Measurements from ENCODE around the gene FAM114A1. TPM values are rescaled to one million over a fixed set of nuclear protein-coding genes. Genes with fewer than 3 reads are reported as not detected.

Gene FAM114A1
- total and polyA plus RNA-seq, 9 donors: 32.8 to 99.7 (median 79.3) TPM

GRCh38 chr4:38951598-38951997, 84.0 kb downstream of the FAM114A1 start:
- DNase-seq: no peak
- TF ChIP-seq EP300 (IDR thresholded peaks at IDR 0.05) (no peak), CTCF (IDR thresholded peaks at IDR 0.05) (no peak), POLR2A (IDR thresholded peaks at IDR 0.05) (no peak)
- 27 to 48% (median 31%) methylated on average over 2 of the region's 2 CpGs for WGBS, 3 donors
- Histone ChIP-seq H3K27ac (no peak overlapping the region), H3K4me1 (ENCODE audit: insufficient read depth) (peaks cover 4% of the 10 kb centered on the region), H3K27me3 (no peaks in the 10 kb centered on the region), H3K36me3 (no peaks in the 10 kb centered on the region), H3K9me3 (no peaks in the 10 kb centered on the region), H3K4me3 (no peak overlapping the region)
- intact Hi-C loops (cut with DNase I): no loop called here

- DNase-seq: no peak
- no peaks in the 10 kb centered on the region for H3K36me3 ChIP-seq
- H3K4me1 ChIP-seq (ENCODE audit: insufficient read depth): peaks cover 4% of the 10 kb centered on the region
- intact Hi-C loops (cut with DNase I): no loop called here
- no peaks in the 10 kb centered on the region for H3K27me3 ChIP-seq
- 21 to 61% (median 34%) methylated on average over 1 of the region's 1 CpG for WGBS, 3 donors
- no peaks in the 10 kb centered on the region for H3K9me3 ChIP-seq
- no peak overlapping the region for H3K4me3 ChIP-seq
- no peak for TF ChIP-seq EP300 (IDR thresholded peaks at IDR 0.05)
- TF ChIP-seq POLR2A (IDR thresholded peaks at IDR 0.05): no peak
- no peak for TF ChIP-seq CTCF (IDR thresholded peaks at IDR 0.05)
- H3K27ac ChIP-seq: no peak overlapping the region
Measured at GRCh38 chr4:38952017-38952416, 84.4 kb downstream of the FAM114A1 start.

GRCh38 chr4:38954727-38955126, 87.1 kb downstream of the FAM114A1 start:
- H3K4me3 ChIP-seq: no peak overlapping the region
- H3K27me3 ChIP-seq: no peaks in the 10 kb centered on the region
- DNase-seq: no peak
- intact Hi-C loops (cut with DNase I): no loop called here
- H3K4me1 ChIP-seq (ENCODE audit: insufficient read depth): no peaks in the 10 kb centered on the region
- H3K27ac ChIP-seq: no peak overlapping the region
- TF ChIP-seq POLR2A (IDR thresholded peaks at IDR 0.05): no peak
- no peak for TF ChIP-seq EP300 (IDR thresholded peaks at IDR 0.05)
- no peak for TF ChIP-seq CTCF (IDR thresholded peaks at IDR 0.05)
- H3K36me3 ChIP-seq: no peaks in the 10 kb centered on the region
- H3K9me3 ChIP-seq: no peaks in the 10 kb centered on the region

- Histone ChIP-seq H3K36me3 (no peaks in the 10 kb centered on the region), H3K9me3 (no peaks in the 10 kb centered on the region), H3K27ac (no peak overlapping the region), H3K4me1 (ENCODE audit: insufficient read depth) (no peaks in the 10 kb centered on the region), H3K4me3 (no peak overlapping the region), H3K27me3 (no peaks in the 10 kb centered on the region)
- no peak for DNase-seq
- TF ChIP-seq POLR2A (IDR thresholded peaks at IDR 0.05) (no peak), CTCF (IDR thresholded peaks at IDR 0.05) (no peak), EP300 (IDR thresholded peaks at IDR 0.05) (no peak)
- intact Hi-C loops (cut with DNase I): no loop called here
- WGBS, 3 donors: 93 to 98% (median 96%) methylated on average over 4 of the region's 4 CpGs
Measured at GRCh38 chr4:38955957-38956356, 88.4 kb downstream of the FAM114A1 start.

All from ovary (tissue), 9 donors.